WTC11 (cell line): ENCODE data around the gene TBL1XR1. TPM values are rescaled to one million over a fixed set of nuclear protein-coding genes. Genes with fewer than 3 reads are reported as not detected.

Experiments used
- ATAC-seq: fragments of 200-7000 bp; cut with Tn5 transposase; 2 replicates; pipeline ENCODE4 v1.10.0; 2021; ENCODE audit warnings: mild to moderate bottlenecking, moderate library complexity
- CTCF ChIA-PET: fragments of 300-600 bp; sonication (Branson Sonifier 250); formaldehyde crosslinking; loops from one replicate; lab custom pipeline; 2021; ENCODE audit warnings: antibody characterized with exemption; lab: Charles Lee
- POLR2A ChIA-PET: fragments of 350-600 bp; sonication (Branson Sonifier 250); formaldehyde crosslinking; loops from one replicate; lab custom pipeline; 2021; ENCODE audit warnings: antibody characterized with exemption; lab: Charles Lee
- DNase-seq: peaks from one replicate; pipeline ENCODE4 v3.0.0; 2021; ENCODE audit warnings: low spot score
- H3K27ac Mint-ChIP-seq: 2 replicates; pipeline ENCODE4 v1.8.0; 2021; ENCODE audit warnings: mixed read lengths
- H3K27me3 Mint-ChIP-seq: 2 replicates; pipeline ENCODE4 v1.8.0; 2021; ENCODE audit warnings: low read depth, mild to moderate bottlenecking, moderate library complexity, mixed read lengths
- H3K36me3 Mint-ChIP-seq: 2 replicates; pipeline ENCODE4 v1.8.0; 2021; ENCODE audit warnings: mixed read lengths
- H3K4me1 Mint-ChIP-seq: 2 replicates; pipeline ENCODE4 v1.8.0; 2022; ENCODE audit warnings: mixed read lengths
- H3K4me3 Mint-ChIP-seq: 2 replicates; pipeline ENCODE4 v1.8.0; 2021; ENCODE audit warnings: mild to moderate bottlenecking, moderate library complexity, mixed read lengths
- H3K9me3 Mint-ChIP-seq: 2 replicates; pipeline ENCODE4 v1.8.0; 2021; ENCODE audit warnings: mixed read lengths
- JAZF1 ChIP-seq: fragments of 250-450 bp; sonication (Bioruptor Pico); IDR thresholded peaks from 2 replicates; pipeline ENCODE4 v1.9.0; 2021; ENCODE audit warnings: moderate library complexity, mild to moderate bottlenecking, inconsistent platforms
- MXD4 ChIP-seq: fragments of 250-450 bp; sonication (Bioruptor Pico); IDR thresholded peaks from 2 replicates; pipeline ENCODE4 v1.8.0; 2021; ENCODE audit warnings: mild to moderate bottlenecking, moderate library complexity, borderline replicate concordance
- MYBL2 ChIP-seq: sonication (generic); formaldehyde crosslinking; IDR thresholded peaks from 2 replicates; pipeline ENCODE4 v1.8.1; 2023; ENCODE audit warnings: mild to moderate bottlenecking, moderate library complexity, missing genetic modification reagents
- NFATC4 ChIP-seq: fragments of 250-450 bp; sonication (Bioruptor Pico); IDR thresholded peaks from 2 replicates; pipeline ENCODE4 v1.9.0; 2021; ENCODE audit warnings: mild to moderate bottlenecking
- PRRX2 ChIP-seq: fragments of 250-450 bp; sonication (Bioruptor Pico); IDR thresholded peaks from 2 replicates; pipeline ENCODE4 v1.8.0; 2021; ENCODE audit warnings: mild to moderate bottlenecking
- RELA ChIP-seq: sonication (generic); formaldehyde crosslinking; IDR thresholded peaks from 2 replicates; pipeline ENCODE4 v1.8.1; 2022; ENCODE audit warnings: missing genetic modification reagents, mild to moderate bottlenecking, borderline replicate concordance
- RORB ChIP-seq: fragments of 250-450 bp; sonication (Bioruptor Pico); IDR thresholded peaks from 2 replicates; pipeline ENCODE4 v1.9.0; 2021; ENCODE audit warnings: mild to moderate bottlenecking
- TEAD4 ChIP-seq: sonication (generic); formaldehyde crosslinking; IDR thresholded peaks from 2 replicates; pipeline ENCODE4 v1.8.0; 2022; ENCODE audit warnings: mild to moderate bottlenecking, missing genetic modification reagents
- ZNF219 ChIP-seq: sonication (generic); formaldehyde crosslinking; IDR thresholded peaks from 2 replicates; pipeline ENCODE4 v1.8.0; 2023; ENCODE audit warnings: missing genetic modification reagents, mild to moderate bottlenecking, borderline replicate concordance
- ZNF396 ChIP-seq: fragments of 250-450 bp; sonication (Bioruptor Pico); IDR thresholded peaks from 2 replicates; pipeline ENCODE4 v1.8.0; 2021; ENCODE audit warnings: mild to moderate bottlenecking, moderate library complexity, borderline replicate concordance
- total RNA-seq: library from RNA; stranded (reverse); gene quantifications from 3 replicates; pipeline ENCODE4 v1.2.3, GENCODE V29; 2021
- TF ChIP-seq, protein P1 (sequence below): sonication (generic); formaldehyde crosslinking; IDR thresholded peaks from 2 replicates; pipeline ENCODE4 v1.8.1; 2023; ENCODE audit warnings: mild to moderate bottlenecking, missing genetic modification reagents, moderate library complexity
- TF ChIP-seq, protein P2 (sequence below): sonication (generic); formaldehyde crosslinking; conservative IDR thresholded peaks from 2 replicates; pipeline ENCODE4 v1.8.1; 2022; ENCODE audit warnings: mild to moderate bottlenecking, missing genetic modification reagents
- TF ChIP-seq, protein P3 (sequence below): fragments of 250-450 bp; sonication (Bioruptor Pico); IDR thresholded peaks from 2 replicates; pipeline ENCODE4 v1.9.0; 2021; ENCODE audit warnings: mild to moderate bottlenecking
- TF ChIP-seq, protein P4 (sequence below): sonication (generic); formaldehyde crosslinking; IDR thresholded peaks from 2 replicates; pipeline ENCODE4 v1.8.1; 2023; ENCODE audit warnings: mild to moderate bottlenecking, moderate library complexity, missing genetic modification reagents
- TF ChIP-seq, protein P5 (sequence below): sonication (generic); formaldehyde crosslinking; IDR thresholded peaks from 2 replicates; pipeline ENCODE4 v1.8.1; 2022; ENCODE audit warnings: low read depth, mild to moderate bottlenecking, moderate library complexity, missing genetic modification reagents, borderline replicate concordance
- TF ChIP-seq, protein P6 (sequence below): fragments of 250-450 bp; sonication (Bioruptor Pico); IDR thresholded peaks from 2 replicates; pipeline ENCODE4 v1.9.0; 2021; ENCODE audit warnings: moderate library complexity, mild to moderate bottlenecking, inconsistent platforms, borderline replicate concordance
- TF ChIP-seq, protein P7 (sequence below): sonication (generic); formaldehyde crosslinking; IDR thresholded peaks from 2 replicates; pipeline ENCODE4 v1.8.1; 2022; ENCODE audit warnings: mild to moderate bottlenecking, missing genetic modification reagents, moderate library complexity, borderline replicate concordance
- TF ChIP-seq, protein P8 (sequence below): fragments of 250-450 bp; sonication (Bioruptor Pico); IDR thresholded peaks from 2 replicates; pipeline ENCODE4 v2.1.2; 2022; ENCODE audit warnings: mild to moderate bottlenecking, moderate library complexity
- TF ChIP-seq, protein P9 (sequence below): sonication (generic); formaldehyde crosslinking; IDR thresholded peaks from 2 replicates; pipeline ENCODE4 v1.8.0; 2022; ENCODE audit warnings: mild to moderate bottlenecking, missing genetic modification reagents
- TF ChIP-seq, protein P10 (sequence below): fragments of 200-600 bp; IDR thresholded peaks from 2 replicates; pipeline ENCODE4 v1.8.0; 2022; ENCODE audit warnings: antibody characterized with exemption

TBL1XR1 gene
- total RNA-seq, 1 experiment from 2014 or later = 148 TPM

DNA sequence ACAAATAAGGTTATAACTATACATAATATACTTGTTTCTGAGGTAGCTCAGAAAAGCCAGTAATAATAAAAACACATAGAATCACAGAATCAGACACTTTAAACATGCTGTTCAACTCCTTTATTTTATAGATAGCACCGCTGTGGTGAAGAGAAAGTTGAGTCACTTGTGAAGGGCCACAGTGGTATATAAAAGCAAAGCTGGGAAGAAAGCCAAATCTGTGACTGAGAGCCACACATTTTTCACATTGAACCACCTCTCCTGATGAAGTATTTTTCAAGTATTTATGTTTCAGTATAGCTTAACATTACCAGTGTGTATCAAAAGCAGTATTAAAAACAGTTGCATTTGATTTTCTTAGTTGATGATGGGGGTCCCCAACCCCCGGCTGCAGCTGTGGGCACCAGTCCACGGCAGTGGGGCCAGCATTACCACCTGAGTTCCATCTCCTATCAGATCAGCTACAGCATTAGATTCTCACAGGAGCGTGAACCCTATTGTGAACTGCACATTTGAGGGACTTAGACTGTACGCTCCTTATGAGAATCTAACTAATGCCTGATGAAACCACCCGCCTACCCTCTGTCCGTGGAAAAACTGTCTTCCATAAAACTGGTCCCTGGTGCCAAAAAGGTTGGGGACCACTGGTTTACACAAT, 46.2 kb downstream of the TBL1XR1 start:
- H3K36me3 Mint-ChIP-seq = no peaks in the 10 kb centered on the region
- H3K9me3 Mint-ChIP-seq = no peaks in the 10 kb centered on the region
- no peak for DNase-seq
- H3K4me1 Mint-ChIP-seq = peaks cover 72% of the 10 kb centered on the region
- H3K27me3 Mint-ChIP-seq = no peaks in the 10 kb centered on the region
- TF ChIP-seq RORB (CRISPR knock-in tag) (no peak), NFATC4 (CRISPR knock-in tag) (no peak), MXD4 (no peak), PRRX2 (CRISPR knock-in tag) (no peak), TEAD4 (CRISPR knock-in tag) (no peak), JAZF1 (no peak), MYBL2 (CRISPR knock-in tag) (no peak), ZNF219 (CRISPR knock-in tag) (no peak), ZNF396 (no peak), RELA (no peak)
- TF ChIP-seq, protein P1, sequence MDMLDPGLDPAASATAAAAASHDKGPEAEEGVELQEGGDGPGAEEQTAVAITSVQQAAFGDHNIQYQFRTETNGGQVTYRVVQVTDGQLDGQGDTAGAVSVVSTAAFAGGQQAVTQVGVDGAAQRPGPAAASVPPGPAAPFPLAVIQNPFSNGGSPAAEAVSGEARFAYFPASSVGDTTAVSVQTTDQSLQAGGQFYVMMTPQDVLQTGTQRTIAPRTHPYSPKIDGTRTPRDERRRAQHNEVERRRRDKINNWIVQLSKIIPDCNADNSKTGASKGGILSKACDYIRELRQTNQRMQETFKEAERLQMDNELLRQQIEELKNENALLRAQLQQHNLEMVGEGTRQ (CRISPR knock-in tag) = no peak
- TF ChIP-seq, protein P2, sequence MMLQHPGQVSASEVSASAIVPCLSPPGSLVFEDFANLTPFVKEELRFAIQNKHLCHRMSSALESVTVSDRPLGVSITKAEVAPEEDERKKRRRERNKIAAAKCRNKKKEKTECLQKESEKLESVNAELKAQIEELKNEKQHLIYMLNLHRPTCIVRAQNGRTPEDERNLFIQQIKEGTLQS (CRISPR knock-in tag) = no peak
- TF ChIP-seq, protein P3, sequence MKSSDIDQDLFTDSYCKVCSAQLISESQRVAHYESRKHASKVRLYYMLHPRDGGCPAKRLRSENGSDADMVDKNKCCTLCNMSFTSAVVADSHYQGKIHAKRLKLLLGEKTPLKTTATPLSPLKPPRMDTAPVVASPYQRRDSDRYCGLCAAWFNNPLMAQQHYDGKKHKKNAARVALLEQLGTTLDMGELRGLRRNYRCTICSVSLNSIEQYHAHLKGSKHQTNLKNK = no peak
- TF ChIP-seq, protein P4, sequence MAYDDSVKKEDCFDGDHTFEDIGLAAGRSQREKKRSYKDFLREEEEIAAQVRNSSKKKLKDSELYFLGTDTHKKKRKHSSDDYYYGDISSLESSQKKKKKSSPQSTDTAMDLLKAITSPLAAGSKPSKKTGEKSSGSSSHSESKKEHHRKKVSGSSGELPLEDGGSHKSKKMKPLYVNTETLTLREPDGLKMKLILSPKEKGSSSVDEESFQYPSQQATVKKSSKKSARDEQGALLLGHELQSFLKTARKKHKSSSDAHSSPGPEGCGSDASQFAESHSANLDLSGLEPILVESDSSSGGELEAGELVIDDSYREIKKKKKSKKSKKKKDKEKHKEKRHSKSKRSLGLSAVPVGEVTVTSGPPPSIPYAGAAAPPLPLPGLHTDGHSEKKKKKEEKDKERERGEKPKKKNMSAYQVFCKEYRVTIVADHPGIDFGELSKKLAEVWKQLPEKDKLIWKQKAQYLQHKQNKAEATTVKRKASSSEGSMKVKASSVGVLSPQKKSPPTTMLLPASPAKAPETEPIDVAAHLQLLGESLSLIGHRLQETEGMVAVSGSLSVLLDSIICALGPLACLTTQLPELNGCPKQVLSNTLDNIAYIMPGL = no peak
- TF ChIP-seq, protein P5, sequence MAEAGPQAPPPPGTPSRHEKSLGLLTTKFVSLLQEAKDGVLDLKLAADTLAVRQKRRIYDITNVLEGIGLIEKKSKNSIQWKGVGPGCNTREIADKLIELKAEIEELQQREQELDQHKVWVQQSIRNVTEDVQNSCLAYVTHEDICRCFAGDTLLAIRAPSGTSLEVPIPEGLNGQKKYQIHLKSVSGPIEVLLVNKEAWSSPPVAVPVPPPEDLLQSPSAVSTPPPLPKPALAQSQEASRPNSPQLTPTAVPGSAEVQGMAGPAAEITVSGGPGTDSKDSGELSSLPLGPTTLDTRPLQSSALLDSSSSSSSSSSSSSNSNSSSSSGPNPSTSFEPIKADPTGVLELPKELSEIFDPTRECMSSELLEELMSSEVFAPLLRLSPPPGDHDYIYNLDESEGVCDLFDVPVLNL (CRISPR knock-in tag) = no peak
- TF ChIP-seq, protein P6, sequence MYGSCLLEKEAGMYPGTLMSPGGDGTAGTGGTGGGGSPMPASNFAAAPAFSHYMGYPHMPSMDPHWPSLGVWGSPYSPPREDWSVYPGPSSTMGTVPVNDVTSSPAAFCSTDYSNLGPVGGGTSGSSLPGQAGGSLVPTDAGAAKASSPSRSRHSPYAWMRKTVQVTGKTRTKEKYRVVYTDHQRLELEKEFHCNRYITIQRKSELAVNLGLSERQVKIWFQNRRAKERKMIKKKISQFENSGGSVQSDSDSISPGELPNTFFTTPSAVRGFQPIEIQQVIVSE (CRISPR knock-in tag) = no peak
- TF ChIP-seq, protein P7, sequence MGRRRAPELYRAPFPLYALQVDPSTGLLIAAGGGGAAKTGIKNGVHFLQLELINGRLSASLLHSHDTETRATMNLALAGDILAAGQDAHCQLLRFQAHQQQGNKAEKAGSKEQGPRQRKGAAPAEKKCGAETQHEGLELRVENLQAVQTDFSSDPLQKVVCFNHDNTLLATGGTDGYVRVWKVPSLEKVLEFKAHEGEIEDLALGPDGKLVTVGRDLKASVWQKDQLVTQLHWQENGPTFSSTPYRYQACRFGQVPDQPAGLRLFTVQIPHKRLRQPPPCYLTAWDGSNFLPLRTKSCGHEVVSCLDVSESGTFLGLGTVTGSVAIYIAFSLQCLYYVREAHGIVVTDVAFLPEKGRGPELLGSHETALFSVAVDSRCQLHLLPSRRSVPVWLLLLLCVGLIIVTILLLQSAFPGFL (CRISPR knock-in tag) = no peak
- TF ChIP-seq, protein P8, sequence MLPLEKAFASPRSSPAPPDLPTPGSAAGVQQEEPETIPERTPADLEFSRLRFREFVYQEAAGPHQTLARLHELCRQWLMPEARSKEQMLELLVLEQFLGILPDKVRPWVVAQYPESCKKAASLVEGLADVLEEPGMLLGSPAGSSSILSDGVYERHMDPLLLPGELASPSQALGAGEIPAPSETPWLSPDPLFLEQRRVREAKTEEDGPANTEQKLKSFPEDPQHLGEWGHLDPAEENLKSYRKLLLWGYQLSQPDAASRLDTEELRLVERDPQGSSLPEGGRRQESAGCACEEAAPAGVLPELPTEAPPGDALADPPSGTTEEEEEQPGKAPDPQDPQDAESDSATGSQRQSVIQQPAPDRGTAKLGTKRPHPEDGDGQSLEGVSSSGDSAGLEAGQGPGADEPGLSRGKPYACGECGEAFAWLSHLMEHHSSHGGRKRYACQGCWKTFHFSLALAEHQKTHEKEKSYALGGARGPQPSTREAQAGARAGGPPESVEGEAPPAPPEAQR (CRISPR knock-in tag) = no peak
- TF ChIP-seq, protein P9, sequence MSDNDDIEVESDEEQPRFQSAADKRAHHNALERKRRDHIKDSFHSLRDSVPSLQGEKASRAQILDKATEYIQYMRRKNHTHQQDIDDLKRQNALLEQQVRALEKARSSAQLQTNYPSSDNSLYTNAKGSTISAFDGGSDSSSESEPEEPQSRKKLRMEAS (CRISPR knock-in tag) = no peak
- TF ChIP-seq, protein P10, sequence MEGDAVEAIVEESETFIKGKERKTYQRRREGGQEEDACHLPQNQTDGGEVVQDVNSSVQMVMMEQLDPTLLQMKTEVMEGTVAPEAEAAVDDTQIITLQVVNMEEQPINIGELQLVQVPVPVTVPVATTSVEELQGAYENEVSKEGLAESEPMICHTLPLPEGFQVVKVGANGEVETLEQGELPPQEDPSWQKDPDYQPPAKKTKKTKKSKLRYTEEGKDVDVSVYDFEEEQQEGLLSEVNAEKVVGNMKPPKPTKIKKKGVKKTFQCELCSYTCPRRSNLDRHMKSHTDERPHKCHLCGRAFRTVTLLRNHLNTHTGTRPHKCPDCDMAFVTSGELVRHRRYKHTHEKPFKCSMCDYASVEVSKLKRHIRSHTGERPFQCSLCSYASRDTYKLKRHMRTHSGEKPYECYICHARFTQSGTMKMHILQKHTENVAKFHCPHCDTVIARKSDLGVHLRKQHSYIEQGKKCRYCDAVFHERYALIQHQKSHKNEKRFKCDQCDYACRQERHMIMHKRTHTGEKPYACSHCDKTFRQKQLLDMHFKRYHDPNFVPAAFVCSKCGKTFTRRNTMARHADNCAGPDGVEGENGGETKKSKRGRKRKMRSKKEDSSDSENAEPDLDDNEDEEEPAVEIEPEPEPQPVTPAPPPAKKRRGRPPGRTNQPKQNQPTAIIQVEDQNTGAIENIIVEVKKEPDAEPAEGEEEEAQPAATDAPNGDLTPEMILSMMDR = no peak
- POLR2A ChIA-PET = no interaction called here
- CTCF ChIA-PET = no interaction called here
- 0 out of 2 replicates have a peak overlapping the region, but pooled peaks have one; percentile 72 for H3K27ac Mint-ChIP-seq
- H3K4me3 Mint-ChIP-seq = no peak overlapping the region
- no peak for ATAC-seq
